GM23248 (cell line): ENCODE measurements around the gene POMGNT2. TPM values are rescaled to one million over a fixed set of nuclear protein-coding genes. Genes with fewer than 3 reads are reported as not detected.
"Not testable (repeated sequence)": the region's sequence is repeated elsewhere in the genome, so short reads cannot be mapped to it uniquely, and the experiment has no call there.

Experiments
- DNase-seq: peaks from one replicate; pipeline ENCODE4 v3.0.0-alpha.2; 2015
- H2AFZ ChIP-seq: fragments of 200-600 bp; sonication (generic); 2 replicates; pipeline ENCODE4 v1.6.1; 2016; ENCODE audit warnings: antibody characterized with exemption
- H3F3A ChIP-seq: fragments of 200-600 bp; sonication (generic); 2 replicates; pipeline ENCODE4 v1.6.1; 2016; ENCODE audit warnings: mild to moderate bottlenecking, antibody characterized with exemption, mixed run types; ENCODE audit not compliant: insufficient read depth
- H3K27ac ChIP-seq: fragments of 200-600 bp; sonication (generic); 2 replicates; pipeline ENCODE4 v1.5.1; 2016; ENCODE audit warnings: mild to moderate bottlenecking
- H3K27me3 ChIP-seq: fragments of 200-600 bp; sonication (generic); replicated peaks from 2 replicates; pipeline ENCODE4 v1.6.1; 2016; ENCODE audit warnings: mild to moderate bottlenecking; ENCODE audit not compliant: insufficient read depth
- H3K36me3 ChIP-seq: fragments of 200-600 bp; sonication (generic); 2 replicates; pipeline ENCODE4 v1.6.1; 2016; ENCODE audit warnings: low read depth, mild to moderate bottlenecking
- H3K4me1 ChIP-seq: fragments of 200-600 bp; sonication (generic); 2 replicates; pipeline ENCODE4 v1.6.1; 2016; ENCODE audit warnings: mild to moderate bottlenecking; ENCODE audit not compliant: insufficient read depth
- H3K4me2 ChIP-seq: fragments of 200-600 bp; sonication (generic); one replicate; pipeline ENCODE4 v1.6.1; 2016; ENCODE audit warnings: mild to moderate bottlenecking; ENCODE audit not compliant: unreplicated experiment
- H3K4me3 ChIP-seq: fragments of 200-600 bp; sonication (generic); 2 replicates; pipeline ENCODE4 v1.5.1; 2016; ENCODE audit warnings: mild to moderate bottlenecking
- H3K79me2 ChIP-seq: fragments of 200-600 bp; sonication (generic); 2 replicates; pipeline ENCODE4 v1.6.1; 2016; ENCODE audit warnings: mild to moderate bottlenecking; ENCODE audit not compliant: insufficient read depth
- H3K9ac ChIP-seq: fragments of 200-600 bp; sonication (generic); 2 replicates; pipeline ENCODE4 v1.6.1; 2016; ENCODE audit warnings: mild to moderate bottlenecking
- H3K9me2 ChIP-seq: fragments of 200-600 bp; sonication (generic); 2 replicates; pipeline ENCODE4 v1.6.1; 2016; ENCODE audit warnings: mixed run types, mild to moderate bottlenecking, moderate library complexity; ENCODE audit not compliant: insufficient read depth
- H3K9me3 ChIP-seq: fragments of 200-600 bp; sonication (generic); one replicate; pipeline ENCODE4 v1.6.1; 2017; ENCODE audit warnings: low read depth
- H4K20me1 ChIP-seq: fragments of 200-600 bp; sonication (generic); 2 replicates; pipeline ENCODE4 v1.6.0; 2016; ENCODE audit not compliant: insufficient read depth
- EZH2 ChIP-seq: fragments of 200-600 bp; sonication (generic); IDR thresholded peaks from 2 replicates; pipeline ENCODE4 v1.6.1; 2018; ENCODE audit warnings: antibody characterized with exemption, mild to moderate bottlenecking; ENCODE audit not compliant: insufficient read depth, poor library complexity, severe bottlenecking
- EZH2phosphoT487 ChIP-seq: fragments of 200-600 bp; sonication (generic); IDR thresholded peaks from 2 replicates; pipeline ENCODE4 v1.6.1; 2018; ENCODE audit warnings: antibody characterized with exemption, moderate library complexity, mild to moderate bottlenecking, low read depth; ENCODE audit not compliant: insufficient read depth
- WGBS, 2 experiments: methylation state at CpG; one replicate each; pipeline ENCODE4 v1.1.6; 2015 to 2017; ENCODE audit warnings: low lambda C conversion rate in 2 of 2, low coverage in 1 of 2; ENCODE audit errors: missing lambda C conversion rate in 2 of 2; 5-methylcytosine and 5-hydroxymethylcytosine counted together
- in situ Hi-C: fragments of 300-500 bp; cut with MboI; formaldehyde crosslinking; loops from 2 replicates; pipeline ENCODE4 v1.15.0; 2020
- polyA plus RNA-seq: library from polyadenylated mRNA; unstranded; fragments of >200 nt; fragmentation: Nextera tagmentation; extraction: Ambion mirVana; gene quantifications from 2 replicates; pipeline ENCODE4 v1.2.1, GENCODE V29; 2016
- total RNA-seq: library from RNA; depleted of rRNA; stranded (reverse); fragments of >200 nt; shearing (Covaris generic); gene quantifications from 2 replicates; pipeline ENCODE4 v1.2.3, GENCODE V29; 2014

POMGNT2 gene
- total and polyA plus RNA-seq, 2 experiments from 2014 or later: 10.6 to 11.6 TPM

DNA sequence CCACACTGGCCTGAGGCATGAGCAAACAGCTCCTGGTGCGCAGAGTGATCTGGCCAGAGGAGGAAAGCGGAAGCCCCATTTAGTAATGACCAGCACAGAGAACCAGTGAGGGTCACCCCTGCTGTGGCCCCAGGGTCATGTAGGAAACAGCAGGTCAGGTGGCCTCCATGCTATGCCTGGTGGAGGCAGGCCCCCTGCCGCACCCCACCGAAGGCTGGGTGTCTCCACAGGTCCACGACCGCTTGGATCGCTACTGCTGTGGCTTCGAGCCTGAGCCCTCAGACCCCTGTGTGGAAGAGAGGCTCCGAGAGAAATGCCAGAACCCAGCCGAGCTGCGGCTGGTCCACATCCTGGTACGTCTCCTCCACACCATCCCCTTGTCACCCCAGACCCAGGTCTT, 52.6 kb downstream of the POMGNT2 start:
- WGBS, 2 experiments: 82 to 87% methylated on average over 12 of the region's 12 CpGs
- Histone ChIP-seq H3K4me1 (no peaks in the 10 kb centered on the region), H3K36me3 (no peaks in the 10 kb centered on the region), H2AFZ (no peak overlapping the region), H3K4me2 (no peak overlapping the region), H3K4me3 (no peak overlapping the region), H3F3A (no peaks in the 10 kb centered on the region), H3K27ac (no peak overlapping the region), H3K9me3 (peaks cover 6% of the 10 kb centered on the region), H4K20me1 (no peaks in the 10 kb centered on the region), H3K9ac (no peak overlapping the region), H3K9me2 (no peaks in the 10 kb centered on the region), H3K27me3 (no peaks in the 10 kb centered on the region; the same call in 1 of the 2 replicates), H3K79me2 (no peaks in the 10 kb centered on the region)
- no peak for DNase-seq
- no peak for TF ChIP-seq EZH2
- TF ChIP-seq EZH2phosphoT487: no peak
- in situ Hi-C loops: no loop called here

DNA sequence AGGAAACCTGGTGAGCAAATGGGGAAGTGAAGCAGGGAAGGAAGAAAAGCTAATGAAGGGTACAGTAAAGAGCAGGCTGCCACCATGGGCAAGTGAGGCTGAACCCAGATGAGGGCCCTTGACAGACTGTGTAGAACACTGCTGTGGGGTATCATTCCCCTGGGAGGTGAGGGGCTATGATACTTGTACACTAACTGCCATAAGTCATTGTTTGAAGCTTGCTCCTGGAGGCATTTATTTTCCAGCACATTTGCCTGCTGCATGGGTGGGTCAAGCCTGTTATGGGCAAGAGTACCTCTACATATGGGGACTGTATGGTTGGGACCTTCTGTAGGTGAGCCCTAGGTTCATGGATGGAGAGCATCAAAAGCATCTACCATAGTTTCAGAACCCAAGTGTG, 57.4 kb downstream of the POMGNT2 start:
- Histone ChIP-seq H2AFZ (no peak overlapping the region), H3K4me2 (no peak overlapping the region), H4K20me1 (no peaks in the 10 kb centered on the region), H3K4me3 (no peak overlapping the region), H3K27me3 (no peaks in the 10 kb centered on the region), H3K79me2 (no peaks in the 10 kb centered on the region), H3K36me3 (no peaks in the 10 kb centered on the region), H3K9ac (no peak overlapping the region), H3K9me3 (peaks cover 6% of the 10 kb centered on the region), H3K4me1 (no peaks in the 10 kb centered on the region), H3K9me2 (no peaks in the 10 kb centered on the region), H3K27ac (no peak overlapping the region), H3F3A (no peaks in the 10 kb centered on the region)
- no peak for DNase-seq
- no peak for TF ChIP-seq EZH2
- TF ChIP-seq EZH2phosphoT487: no peak
- in situ Hi-C loops: no loop called here

DNA sequence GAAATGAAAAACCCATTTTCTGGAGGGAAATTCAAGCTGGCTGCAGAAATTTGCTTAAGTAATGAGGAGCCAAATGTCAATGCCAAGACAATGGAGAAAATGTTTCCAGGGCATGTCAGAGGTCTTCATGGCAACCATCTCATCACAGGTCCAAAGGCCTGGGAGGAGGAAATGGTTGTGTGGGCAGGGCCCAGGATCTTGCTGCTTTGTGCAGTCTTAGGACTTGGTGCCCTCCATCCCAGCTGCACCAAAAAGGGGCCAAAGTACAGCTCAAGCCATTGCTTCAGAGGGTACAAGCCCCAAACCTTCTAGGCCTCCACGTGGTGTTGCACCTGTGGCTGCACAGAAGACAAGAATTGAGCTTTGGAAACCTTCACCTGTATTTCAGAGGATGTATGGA, 59.3 kb downstream of the POMGNT2 start:
- no peak for DNase-seq
- Histone ChIP-seq H3K27ac (no peak overlapping the region), H3K4me3 (no peak overlapping the region), H3K4me1 (no peaks in the 10 kb centered on the region), H4K20me1 (no peaks in the 10 kb centered on the region), H3F3A (no peaks in the 10 kb centered on the region), H3K9me3 (peaks cover 6% of the 10 kb centered on the region), H3K4me2 (no peak overlapping the region), H3K9me2 (no peaks in the 10 kb centered on the region), H3K36me3 (no peaks in the 10 kb centered on the region), H3K79me2 (no peaks in the 10 kb centered on the region), H2AFZ (no peak overlapping the region), H3K27me3 (no peaks in the 10 kb centered on the region), H3K9ac (no peak overlapping the region)
- WGBS, 2 experiments: 13 to 27% methylated on average over 1 of the region's 1 CpG
- in situ Hi-C loops: no loop called here
- TF ChIP-seq EZH2phosphoT487 (no peak), EZH2 (no peak)

DNA sequence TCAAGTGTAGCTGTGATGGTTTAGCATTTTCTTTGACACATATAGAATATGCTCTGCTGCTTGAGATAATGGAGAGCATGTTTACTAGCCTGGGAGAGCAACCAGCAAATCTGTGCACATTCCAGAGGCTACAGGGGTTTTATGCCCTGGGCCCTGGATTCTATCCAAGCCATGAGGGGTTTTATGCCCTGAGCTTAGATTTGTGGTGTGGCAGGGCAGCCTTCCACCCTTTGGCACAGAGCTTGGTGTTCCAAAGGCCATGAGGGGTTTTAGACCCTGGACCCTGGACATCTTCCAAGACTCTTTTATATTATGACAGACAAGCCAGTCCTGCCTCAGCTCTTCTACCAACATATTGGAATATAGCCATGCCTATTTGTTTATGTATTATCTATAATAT, 60.8 kb downstream of the POMGNT2 start:
- H3K4me3 ChIP-seq, H3K4me2 ChIP-seq, in situ Hi-C loops, H2AFZ ChIP-seq, H3K9me3 ChIP-seq, H4K20me1 ChIP-seq, H3K9me2 ChIP-seq, H3K36me3 ChIP-seq, H3K9ac ChIP-seq, H3K27me3 ChIP-seq, H3F3A ChIP-seq, H3K4me1 ChIP-seq, DNase-seq, H3K79me2 ChIP-seq, H3K27ac ChIP-seq: not testable (repeated sequence)

DNA sequence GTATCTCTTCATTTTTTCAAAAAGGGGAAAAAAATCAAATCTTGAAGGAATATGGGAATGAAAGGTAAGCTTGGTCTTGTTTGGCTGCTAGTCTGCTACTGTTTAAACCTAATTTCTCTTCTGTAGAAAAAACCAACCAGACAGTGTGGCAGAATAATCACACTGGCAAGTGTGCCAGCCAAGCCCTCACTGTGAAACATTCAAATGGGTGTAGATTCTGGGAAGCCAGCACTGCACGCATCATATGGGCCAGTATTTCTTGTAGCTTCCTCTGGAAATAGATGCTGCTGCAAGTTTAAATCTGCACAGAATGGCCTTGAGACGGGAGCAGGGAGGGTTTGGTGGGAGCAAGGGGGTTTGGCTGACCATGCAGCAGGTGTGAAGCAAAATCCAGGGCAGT, 62.1 kb downstream of the POMGNT2 start:
- no peaks in the 10 kb centered on the region for H3K27me3 ChIP-seq
- H3K79me2 ChIP-seq: no peaks in the 10 kb centered on the region
- H3K27ac ChIP-seq: no peak overlapping the region
- WGBS, 2 experiments: 61 to 73% methylated on average over 2 of the region's 2 CpGs
- in situ Hi-C loops: no loop called here
- no peaks in the 10 kb centered on the region for H3K9me2 ChIP-seq
- no peaks in the 10 kb centered on the region for H3K9me3 ChIP-seq
- no peak overlapping the region for H2AFZ ChIP-seq
- no peaks in the 10 kb centered on the region for H4K20me1 ChIP-seq
- no peak overlapping the region for H3K4me2 ChIP-seq
- TF ChIP-seq EZH2 (no peak), EZH2phosphoT487 (no peak)
- H3K9ac ChIP-seq: no peak overlapping the region
- no peaks in the 10 kb centered on the region for H3K4me1 ChIP-seq
- no peak for DNase-seq
- no peaks in the 10 kb centered on the region for H3K36me3 ChIP-seq
- H3F3A ChIP-seq: no peaks in the 10 kb centered on the region
- no peak overlapping the region for H3K4me3 ChIP-seq
